Hepatocyte (in vitro differentiated cells): ENCODE data around the gene DTNA. TPM values are rescaled to one million over a fixed set of nuclear protein-coding genes. Genes with fewer than 3 reads are reported as not detected.

Source experiments
- DNase-seq: peaks from one replicate; pipeline ENCODE4 v3.0.0-alpha.2; 2016; ENCODE audit warnings: low spot score
- H2AFZ ChIP-seq: fragments of 200-600 bp; sonication (generic); 2 replicates; pipeline ENCODE4 v1.6.0; 2016; ENCODE audit warnings: antibody characterized with exemption, mild to moderate bottlenecking
- H3K27ac ChIP-seq: fragments of 200-600 bp; sonication (generic); 2 replicates; pipeline ENCODE4 v1.5.1; 2016; ENCODE audit warnings: mild to moderate bottlenecking
- H3K27me3 ChIP-seq: fragments of 200-600 bp; sonication (generic); 2 replicates; pipeline ENCODE4 v1.6.1; 2016
- H3K36me3 ChIP-seq: fragments of 200-600 bp; sonication (generic); replicated peaks from 2 replicates; pipeline ENCODE4 v1.5.1; 2016; ENCODE audit warnings: low read depth; ENCODE audit not compliant: insufficient read depth
- H3K4me1 ChIP-seq: fragments of 200-600 bp; sonication (generic); 2 replicates; pipeline ENCODE4 v1.5.1; 2016; ENCODE audit warnings: mild to moderate bottlenecking, moderate library complexity; ENCODE audit not compliant: insufficient read depth
- H3K4me2 ChIP-seq: fragments of 200-600 bp; sonication (generic); 2 replicates; pipeline ENCODE4 v1.6.0; 2016
- H3K4me3 ChIP-seq: fragments of 200-600 bp; sonication (generic); 2 replicates; pipeline ENCODE4 v1.5.1; 2016; ENCODE audit warnings: mild to moderate bottlenecking
- H3K79me2 ChIP-seq: fragments of 200-600 bp; sonication (generic); 2 replicates; pipeline ENCODE4 v1.6.0; 2017; ENCODE audit warnings: mild to moderate bottlenecking
- H3K9me2 ChIP-seq: fragments of 200-600 bp; sonication (generic); replicated peaks from 2 replicates; pipeline ENCODE4 v1.6.0; 2017; ENCODE audit warnings: mild to moderate bottlenecking; ENCODE audit not compliant: insufficient read depth
- H3K9me3 ChIP-seq: fragments of 200-600 bp; sonication (generic); 2 replicates; pipeline ENCODE4 v1.5.1; 2016; ENCODE audit warnings: low read depth, mild to moderate bottlenecking
- H4K20me1 ChIP-seq: fragments of 200-600 bp; sonication (generic); 2 replicates; pipeline ENCODE4 v1.6.0; 2016; ENCODE audit warnings: mild to moderate bottlenecking; ENCODE audit not compliant: insufficient read depth, poor library complexity, severe bottlenecking
- EZH2 ChIP-seq: fragments of 200-600 bp; sonication (generic); IDR thresholded peaks from 2 replicates; pipeline ENCODE4 v1.6.1; 2016; ENCODE audit warnings: antibody characterized with exemption, mild to moderate bottlenecking, borderline replicate concordance
- EZH2phosphoT487 ChIP-seq: fragments of 200-600 bp; sonication (generic); IDR thresholded peaks from one replicate; pipeline ENCODE4 v1.6.1; 2018; ENCODE audit warnings: antibody characterized with exemption, mild to moderate bottlenecking, low read depth, moderate library complexity; ENCODE audit not compliant: unreplicated experiment, severe bottlenecking
- WGBS: methylation state at CpG from one replicate; pipeline ENCODE4 v1.1.6; 2016; ENCODE audit warnings: low lambda C conversion rate; ENCODE audit errors: missing lambda C conversion rate; 5-methylcytosine and 5-hydroxymethylcytosine counted together
- polyA plus RNA-seq: library from polyadenylated mRNA; unstranded; fragments of >200 nt; fragmentation: Nextera tagmentation; extraction: Ambion mirVana; gene quantifications from 2 replicates; pipeline ENCODE4 v1.2.1, GENCODE V29; 2016
- total RNA-seq: library from RNA; depleted of rRNA; stranded (reverse); fragments of >200 nt; gene quantifications from 2 replicates; pipeline ENCODE4 v1.2.3, GENCODE V29; 2014
- TF ChIP-seq, protein P1 (sequence below): fragments of 200-600 bp; sonication (generic); IDR thresholded peaks from 2 replicates; pipeline ENCODE4 v1.5.1; 2016; ENCODE audit warnings: antibody characterized with exemption, mild to moderate bottlenecking; ENCODE audit not compliant: poor library complexity

The DTNA gene
- total and polyA plus RNA-seq, 2 experiments from 2014 or later = 18.3 to 34.0 TPM

- Histone ChIP-seq H3K4me1 (peaks cover 5% of the 10 kb centered on the region), H3K79me2 (no peaks in the 10 kb centered on the region), H3K4me3 (no peak overlapping the region), H3K36me3 (no peaks in the 10 kb centered on the region), H4K20me1 (no peaks in the 10 kb centered on the region), H3K27ac (peak overlapping the region; percentile 6), H2AFZ (no peak overlapping the region), H3K9me2 (no peaks in the 10 kb centered on the region), H3K27me3 (no peaks in the 10 kb centered on the region), H3K4me2 (no peak overlapping the region), H3K9me3 (no peaks in the 10 kb centered on the region)
- DNase-seq = no peak
- TF ChIP-seq EZH2 = no peak
- TF ChIP-seq, protein P1, sequence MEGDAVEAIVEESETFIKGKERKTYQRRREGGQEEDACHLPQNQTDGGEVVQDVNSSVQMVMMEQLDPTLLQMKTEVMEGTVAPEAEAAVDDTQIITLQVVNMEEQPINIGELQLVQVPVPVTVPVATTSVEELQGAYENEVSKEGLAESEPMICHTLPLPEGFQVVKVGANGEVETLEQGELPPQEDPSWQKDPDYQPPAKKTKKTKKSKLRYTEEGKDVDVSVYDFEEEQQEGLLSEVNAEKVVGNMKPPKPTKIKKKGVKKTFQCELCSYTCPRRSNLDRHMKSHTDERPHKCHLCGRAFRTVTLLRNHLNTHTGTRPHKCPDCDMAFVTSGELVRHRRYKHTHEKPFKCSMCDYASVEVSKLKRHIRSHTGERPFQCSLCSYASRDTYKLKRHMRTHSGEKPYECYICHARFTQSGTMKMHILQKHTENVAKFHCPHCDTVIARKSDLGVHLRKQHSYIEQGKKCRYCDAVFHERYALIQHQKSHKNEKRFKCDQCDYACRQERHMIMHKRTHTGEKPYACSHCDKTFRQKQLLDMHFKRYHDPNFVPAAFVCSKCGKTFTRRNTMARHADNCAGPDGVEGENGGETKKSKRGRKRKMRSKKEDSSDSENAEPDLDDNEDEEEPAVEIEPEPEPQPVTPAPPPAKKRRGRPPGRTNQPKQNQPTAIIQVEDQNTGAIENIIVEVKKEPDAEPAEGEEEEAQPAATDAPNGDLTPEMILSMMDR = no peak
- TF ChIP-seq EZH2phosphoT487 = no peak
These were observed 48.4 kb downstream of the DTNA start for GRCh38 chr18:34758378-34758948.

DNA sequence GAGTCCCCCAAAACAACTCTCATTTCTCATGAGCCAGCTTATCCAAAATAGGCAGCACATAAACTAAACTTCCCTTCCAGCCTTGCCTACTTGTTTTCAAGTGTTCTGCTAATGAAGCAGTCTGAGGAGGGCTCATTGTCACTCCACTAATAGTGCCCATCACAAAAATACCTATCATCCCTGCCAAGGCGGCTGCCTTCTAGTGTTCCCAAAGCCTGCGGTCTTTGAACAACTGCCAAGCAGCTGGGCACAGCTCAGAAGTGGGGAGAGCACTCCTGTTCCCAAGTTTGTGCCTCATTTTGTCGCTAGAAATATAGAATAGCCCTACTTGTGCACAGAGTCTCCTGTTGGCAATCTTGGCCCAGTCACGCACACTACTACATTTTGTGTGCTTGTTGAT is 50.3 kb downstream of the DTNA start:
- Histone ChIP-seq H3K27me3 (no peaks in the 10 kb centered on the region), H4K20me1 (no peaks in the 10 kb centered on the region), H3K4me2 (no peak overlapping the region), H2AFZ (no peak overlapping the region), H3K27ac (no peak overlapping the region), H3K36me3 (no peaks in the 10 kb centered on the region), H3K79me2 (no peaks in the 10 kb centered on the region), H3K4me1 (peaks cover 5% of the 10 kb centered on the region), H3K4me3 (no peak overlapping the region), H3K9me3 (no peaks in the 10 kb centered on the region), H3K9me2 (no peaks in the 10 kb centered on the region)
- DNase-seq = no peak
- WGBS = 71% methylated on average over 4 of the region's 4 CpGs
- TF ChIP-seq, protein P1 = no peak
- TF ChIP-seq EZH2phosphoT487 (no peak), EZH2 (no peak)

DNA sequence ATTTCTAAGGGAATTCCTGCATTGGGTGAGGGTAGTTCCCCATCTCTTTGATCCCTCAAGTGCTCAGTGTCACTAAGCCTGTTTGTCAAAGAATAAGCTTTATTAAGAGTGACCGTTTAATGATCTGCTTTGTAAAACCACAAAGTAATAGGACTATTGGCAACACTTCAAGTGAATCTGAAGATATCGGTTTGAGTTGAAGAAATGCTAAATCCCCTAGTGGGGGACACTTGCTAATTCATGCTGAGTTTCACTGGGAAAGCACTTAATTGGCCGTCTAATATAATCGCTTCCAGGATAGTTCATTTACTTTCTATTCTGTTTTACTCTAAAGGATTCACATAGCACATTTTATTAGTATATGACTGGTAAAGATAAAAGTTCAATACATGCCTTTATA is 54.4 kb downstream of the DTNA start:
- no peak for DNase-seq
- no peak overlapping the region for H3K4me2 ChIP-seq
- no peaks in the 10 kb centered on the region for H3K9me3 ChIP-seq
- H3K4me1 ChIP-seq = peaks cover 2% of the 10 kb centered on the region
- H2AFZ ChIP-seq = no peak overlapping the region
- H3K9me2 ChIP-seq = no peaks in the 10 kb centered on the region
- TF ChIP-seq, protein P1 = no peak
- TF ChIP-seq EZH2phosphoT487 (no peak), EZH2 (no peak)
- no peaks in the 10 kb centered on the region for H4K20me1 ChIP-seq
- H3K79me2 ChIP-seq = no peaks in the 10 kb centered on the region
- H3K36me3 ChIP-seq = no peaks in the 10 kb centered on the region
- H3K27ac ChIP-seq = no peak overlapping the region
- WGBS = 84% methylated on average over 4 of the region's 4 CpGs
- no peak overlapping the region for H3K4me3 ChIP-seq
- no peaks in the 10 kb centered on the region for H3K27me3 ChIP-seq
